GM12878 (cell line): ENCODE data around the gene SLC39A5. TPM values are rescaled to one million over a fixed set of nuclear protein-coding genes. Genes with fewer than 3 reads are reported as not detected.

Experiments used
- ATAC-seq: fragments of 200-7000 bp; cut with Tn5 transposase; 3 replicates; pipeline ENCODE4 v1.9.1; 2020; ENCODE audit warnings: mild to moderate bottlenecking, moderate library complexity
- BruUV-seq: library from RNA; stranded (reverse); fragments of 400-500 nt; replicated peaks from 2 replicates; lab custom pipeline; 2021; lab: Mats Ljungman, UMichigan
- CTCF ChIA-PET: fragments of 300-600 bp; sonication (Branson Sonifier 250); formaldehyde crosslinking; extraction: SDS; loops from one replicate; lab custom pipeline; 2021; ENCODE audit warnings: inconsistent platforms; lab: Yijun Ruan, JAX
- POLR2A ChIA-PET: fragments of 350-600 bp; formaldehyde crosslinking; extraction: SDS; loops from one replicate; lab custom pipeline; 2021; ENCODE audit warnings: inconsistent platforms; lab: Charles Lee
- RAD21 ChIA-PET: fragments of 300-600 bp; sonication (Branson Sonifier 250); formaldehyde crosslinking; loops from one replicate; lab custom pipeline; 2023; ENCODE audit warnings: antibody characterized with exemption; ENCODE audit not compliant: unreplicated experiment; lab: Charles Lee
- SMC1A ChIA-PET: fragments of 300-600 bp; sonication (Branson Sonifier 250); formaldehyde crosslinking; loops from one replicate; lab custom pipeline; 2023; ENCODE audit not compliant: unreplicated experiment, uncharacterized antibody; lab: Charles Lee
- DNase-seq: peaks from one replicate; pipeline ENCODE4 v3.0.0-alpha.2; 2011; ENCODE audit warnings: low read depth, low spot score
- FAIRE-seq: peaks from 3 replicates; lab custom pipeline; 2011; peaks lifted over from hg19 to GRCh38; lab: Jason Lieb, UNC
- H2AFZ ChIP-seq: 2 replicates; pipeline ENCODE4 v1.6.0; 2011; ENCODE audit warnings: low read depth, low read length, control low read depth; ENCODE audit not compliant: control insufficient read depth
- H3K27ac ChIP-seq: 2 replicates; pipeline ENCODE4 v1.5.1; 2011; ENCODE audit warnings: control low read depth; ENCODE audit not compliant: control insufficient read depth, insufficient read depth
- H3K27me3 ChIP-seq, 2 experiments: replicated peaks in 1 of 2; 2 replicates each; pipeline versions ENCODE4 v1.6.0 to v1.6.1; 2011; ENCODE audit warnings: low read length in 1 of 2; ENCODE audit not compliant: control insufficient read depth in 2 of 2, insufficient read depth in 2 of 2
- H3K36me3 ChIP-seq, 2 experiments: 2 replicates each; pipeline ENCODE4 v1.5.1; 2011; ENCODE audit warnings: low read length in 1 of 2; ENCODE audit not compliant: control insufficient read depth in 2 of 2, insufficient read depth in 2 of 2
- H3K4me1 ChIP-seq: 2 replicates; pipeline ENCODE4 v1.6.1; 2011; ENCODE audit warnings: mild to moderate bottlenecking, low read length, moderate library complexity, mixed read lengths; ENCODE audit not compliant: control insufficient read depth, insufficient read depth
- H3K4me2 ChIP-seq: 2 replicates; pipeline ENCODE4 v1.6.0; 2011; ENCODE audit warnings: control low read depth; ENCODE audit not compliant: control insufficient read depth, insufficient read depth
- H3K4me3 ChIP-seq: fragments of 200-600 bp; sonication (generic); 2 replicates; pipeline ENCODE4 v1.5.1; 2016
- H3K79me2 ChIP-seq: 2 replicates; pipeline ENCODE4 v1.6.0; 2011; ENCODE audit warnings: low read length; ENCODE audit not compliant: control insufficient read depth, insufficient read depth
- H3K9ac ChIP-seq: 2 replicates; pipeline ENCODE4 v1.8.0; 2011; ENCODE audit warnings: low read length, control low read depth, mixed read lengths; ENCODE audit not compliant: control insufficient read depth, insufficient read depth
- H3K9me3 ChIP-seq: replicated peaks from 3 replicates; pipeline ENCODE4 v1.5.1; 2011; ENCODE audit warnings: mild to moderate bottlenecking, low read length; ENCODE audit not compliant: control insufficient read depth, insufficient read depth
- H4K20me1 ChIP-seq: 2 replicates; pipeline ENCODE4 v1.6.0; 2011; ENCODE audit not compliant: control insufficient read depth, insufficient read depth
- CBX5 ChIP-seq: sonication (generic); IDR thresholded peaks from 2 replicates; pipeline ENCODE4 v1.6.1; 2016; ENCODE audit warnings: low read depth, moderate library complexity, mild to moderate bottlenecking, inconsistent platforms
- CREM ChIP-seq: IDR thresholded peaks from 2 replicates; pipeline ENCODE4 v1.6.1; 2014; ENCODE audit warnings: antibody characterized with exemption, low read depth
- CTCF ChIP-seq, 3 experiments: IDR thresholded peaks in 2 of 3; conservative IDR thresholded peaks in 1 of 3; 2 replicates each; pipeline ENCODE4 v1.5.1; 2011; ENCODE audit warnings: low read depth in 3 of 3, low read length in 3 of 3, mild to moderate bottlenecking in 3 of 3, control low read depth in 2 of 3, moderate library complexity in 2 of 3, inconsistent platforms in 1 of 3, mixed read lengths in 1 of 3; ENCODE audit not compliant: control insufficient read depth in 2 of 3, insufficient read depth in 1 of 3; ENCODE audit errors: extremely low read depth in 1 of 3
- EP300 ChIP-seq, 2 experiments: fragments of 150-350 bp in 1 of 2; IDR thresholded peaks; 2 replicates each; pipeline ENCODE4 v1.6.1; 2011 to 2012; ENCODE audit warnings: low read depth in 2 of 2, low read length in 2 of 2, borderline replicate concordance in 1 of 2, improper control_type of control experiment in 1 of 2, inconsistent platforms in 1 of 2; ENCODE audit not compliant: control insufficient read depth in 1 of 2
- FOS ChIP-seq: IDR thresholded peaks from 3 replicates; pipeline ENCODE4 v1.6.1; 2011; ENCODE audit warnings: borderline replicate concordance; ENCODE audit not compliant: insufficient read length; ENCODE audit errors: extremely low read depth
- HDGF ChIP-seq: fragments of 450-650 bp; IDR thresholded peaks from 2 replicates; pipeline ENCODE4 v1.6.1; 2016; ENCODE audit warnings: antibody characterized with exemption
- IKZF2 ChIP-seq, 2 experiments: fragments of 450-650 bp; IDR thresholded peaks; 2 replicates each; pipeline ENCODE4 v1.6.1; 2017; ENCODE audit warnings: mild to moderate bottlenecking in 2 of 2, moderate library complexity in 2 of 2
- MLLT1 ChIP-seq: fragments of 450-650 bp; IDR thresholded peaks from 2 replicates; pipeline ENCODE4 v1.6.1; 2016; ENCODE audit warnings: mild to moderate bottlenecking
- NRF1 ChIP-seq: conservative IDR thresholded peaks from 2 replicates; pipeline ENCODE4 v1.6.1; 2011; ENCODE audit warnings: mild to moderate bottlenecking, low read depth, low read length, improper control_type of control experiment
- POU2F2 ChIP-seq: IDR thresholded peaks from 3 replicates; pipeline ENCODE4 v1.6.1; 2011; ENCODE audit warnings: low read depth, mild to moderate bottlenecking, low read length, borderline replicate concordance
- RAD21 ChIP-seq: IDR thresholded peaks from 2 replicates; pipeline ENCODE4 v1.6.1; 2011; ENCODE audit warnings: mild to moderate bottlenecking, low read depth, low read length, moderate library complexity; ENCODE audit not compliant: insufficient read depth
- RAD51 ChIP-seq: fragments of 450-650 bp; IDR thresholded peaks from 2 replicates; pipeline ENCODE4 v1.6.1; 2016; ENCODE audit warnings: moderate library complexity, mild to moderate bottlenecking, inconsistent platforms
- RB1 ChIP-seq: fragments of 450-650 bp; formaldehyde crosslinking; IDR thresholded peaks from 2 replicates; pipeline ENCODE4 v1.6.1; 2017; ENCODE audit warnings: mild to moderate bottlenecking, borderline replicate concordance
- RELA ChIP-seq: fragments of 450-650 bp; IDR thresholded peaks from 2 replicates; pipeline ENCODE4 v1.8.0; 2014; ENCODE audit warnings: borderline replicate concordance; ENCODE audit not compliant: partially characterized antibody
- RELB ChIP-seq: fragments of 450-650 bp; IDR thresholded peaks from 2 replicates; pipeline ENCODE4 v1.6.1; 2017; ENCODE audit warnings: low read depth, mild to moderate bottlenecking, moderate library complexity
- TAF1 ChIP-seq: IDR thresholded peaks from 2 replicates; pipeline ENCODE4 v1.6.1; 2011; ENCODE audit warnings: mild to moderate bottlenecking, low read depth, low read length, borderline replicate concordance
- YY1 ChIP-seq: IDR thresholded peaks from 2 replicates; pipeline ENCODE4 v1.6.1; 2011; ENCODE audit warnings: low read depth, mild to moderate bottlenecking, low read length
- ZNF622 ChIP-seq: fragments of 450-650 bp; IDR thresholded peaks from 2 replicates; pipeline ENCODE4 v1.6.1; 2017; ENCODE audit warnings: mild to moderate bottlenecking, inconsistent platforms
- WGBS: methylation state at CpG from one replicate; pipeline ENCODE4 v1.1.6; 2016; ENCODE audit warnings: low lambda C conversion rate; ENCODE audit not compliant: insufficient replicate concordance, insufficient coverage; ENCODE audit errors: missing lambda C conversion rate; 5-methylcytosine and 5-hydroxymethylcytosine counted together
- in situ Hi-C: fragments of 300-500 bp; cut with MboI; formaldehyde crosslinking; loops from 9 replicates; pipeline ENCODE4 v1.14.3; 2018; ENCODE audit warnings: mixed read lengths
- intact Hi-C: fragments of 100-400 bp; cut with micrococcal nuclease; formaldehyde crosslinking; loops from one replicate; pipeline ENCODE4 v1.14.2; 2022; ENCODE audit not compliant: unreplicated experiment
- polyA plus RNA-seq, 11 experiments: library from polyadenylated mRNA; depleted of rRNA in 4 of 11; unstranded in 6 of 11; stranded (reverse) in 5 of 11; fragments of >200 nt; fragmentation: Nextera tagmentation in 4 of 11; fragmentation: Illumina TruSeq in 1 of 11; extraction: Ambion mirVana in 4 of 11; extraction: Trizol in 1 of 11; gene quantifications; 1 replicate in 1 of 11; 2 replicates in 10 of 11; pipeline versions ENCODE4 v1.2.1 to v1.2.3, GENCODE V29; 2011 to 2016; ENCODE audit warnings: inconsistent platforms in 2 of 11, missing spikeins in 2 of 11, low read depth in 1 of 11
- total RNA-seq, 4 experiments: library from RNA; depleted of rRNA in 3 of 4; stranded (reverse); fragments of >200 nt in 3 of 4; fragmentation: Illumina TruSeq in 1 of 4; extraction: Trizol in 1 of 4; gene quantifications; 2 replicates each; pipeline versions ENCODE4 v1.2.1 to v1.2.3, GENCODE V29; 2013 to 2021

SLC39A5 gene
- total and polyA plus RNA-seq, 10 of the 15 experiments (the other 5 are each of a cell fraction or from before 2014, with no cell fraction given): 0.15 to 0.56 (median 0.15) TPM; not detected in 7

GRCh38 chr12:56193025-56193578 is 36.7 kb upstream of the SLC39A5 start:
- peak overlapping the region; percentile 64; the same call in 1 of the 2 replicates for H3K4me2 ChIP-seq
- RAD21 ChIA-PET: interaction anchor here (0.8 to 1.6 kb wide), 3 partner anchors 29 to 271 kb away, joined by 4 to 9 read pairs (median 4); partner anchors contain the start of genes ESYT1 and RNF41
- ATAC-seq (peak; percentile 36), DNase-seq (peak; percentile 58), FAIRE-seq (peak; percentile 80)
- BruUV-seq: TSS peak; percentile 67
- in situ Hi-C loops: loop anchor here (5.0 kb wide), 1 partner anchor 274 kb away; the partner anchor contains the start of gene SPRYD4
- no peaks in the 10 kb centered on the region for H4K20me1 ChIP-seq
- 0 out of 2 replicates have a peak overlapping the region, but pooled peaks have one; percentile 11 for H3K27ac ChIP-seq
- H3K4me3 ChIP-seq: no peak overlapping the region
- no peak overlapping the region for H3K9ac ChIP-seq
- peaks cover 11% of the 10 kb centered on the region for H3K79me2 ChIP-seq
- no peaks in the 10 kb centered on the region for H3K9me3 ChIP-seq
- peak overlapping the region; percentile 94 for H2AFZ ChIP-seq
- H3K4me1 ChIP-seq: no peaks in the 10 kb centered on the region
- no peaks in the 10 kb centered on the region for H3K36me3 ChIP-seq
- POLR2A ChIA-PET: interaction anchor here (0.5 to 7.7 kb wide), 3 partner anchors 29 to 286 kb away, joined by 3 to 68 read pairs (median 4); partner anchors contain the start of genes RNF41 and ZC3H10
- 0% methylated on average over 1 of the region's 1 CpG for WGBS
- intact Hi-C loops: loop anchor here (1.0 to 10.0 kb wide), 6 partner anchors 31 to 402 kb away; partner anchors contain the start of genes CS and NABP2
- no peaks in the 10 kb centered on the region for H3K27me3 ChIP-seq
- SMC1A ChIA-PET: interaction anchor here (1.0 to 6.2 kb wide), 6 partner anchors 14 to 303 kb away, joined by 3 to 68 read pairs (median 8); partner anchors contain the start of genes ESYT1 and RNF41
- CTCF ChIA-PET: interaction anchor here (0.7 to 8.9 kb wide), 19 partner anchors 11 to 457 kb away, joined by 3 to 129 read pairs (median 5); partner anchors contain the start of genes ANKRD52, COQ10A, ESYT1 and RNF41
- no peak for TF ChIP-seq RAD51
- peak; percentile 62; the same call in 1 of the 3 replicates for TF ChIP-seq POU2F2
- peak; percentile 96 for TF ChIP-seq YY1
- no peak for TF ChIP-seq EP300 (IDR thresholded peaks at IDR 0.05; ENCODE audit: borderline replicate concordance in 1 of 2, control insufficient read depth in 1 of 2, low read depth in 2 of 2, low read length in 2 of 2)
- TF ChIP-seq RELB: peak; percentile 78
- peak; percentile 96 for TF ChIP-seq RAD21
- TF ChIP-seq RB1: peak; percentile 52; the same call in 1 of the 2 replicates
- TF ChIP-seq NRF1: no peak
- TF ChIP-seq CTCF (IDR thresholded peaks at IDR 0.05 in 2 of 3, conservative IDR thresholded peaks at IDR 0.05 in 1 of 3; ENCODE audit: control insufficient read depth in 2 of 3, extremely low read depth in 1 of 3, insufficient read depth in 1 of 3, low read depth in 3 of 3, low read length in 3 of 3): peak; percentile 65 to 85 (median 83)
- TF ChIP-seq IKZF2 (IDR thresholded peaks at IDR 0.05): peak; percentile 10 to 29; a peak in 1 of 4 replicates
- TF ChIP-seq CBX5: no peak
- TF ChIP-seq MLLT1: 0 out of 2 replicates have a peak, but pooled peaks have one; percentile 23
- peak; percentile 86 for TF ChIP-seq TAF1
- TF ChIP-seq FOS: no peak
- TF ChIP-seq HDGF: peak; percentile 79; the same call in 1 of the 2 replicates
- no peak for TF ChIP-seq ZNF622
- peak; percentile 70 for TF ChIP-seq RELA
- TF ChIP-seq CREM: no peak
